H9 (cell line): ENCODE measurements around the gene MIGA2. TPM values are rescaled to one million over a fixed set of nuclear protein-coding genes. Genes with fewer than 3 reads are reported as not detected.

ENCODE experiments used
- DNase-seq: peaks from one replicate; pipeline ENCODE4 v3.0.0-alpha.2; 2017
- H2AFZ ChIP-seq: one replicate; pipeline ENCODE4 v1.6.1; 2013; ENCODE audit warnings: mild to moderate bottlenecking, low read length, control low read depth, moderate library complexity
- H2AK5ac ChIP-seq: 2 replicates; pipeline ENCODE4 v1.6.1; 2013; ENCODE audit warnings: low read length, control low read depth, mixed read lengths; ENCODE audit not compliant: insufficient read length
- H2BK120ac ChIP-seq: one replicate; pipeline ENCODE4 v1.6.1; 2013; ENCODE audit warnings: low read depth, mild to moderate bottlenecking, low read length, control low read depth, inconsistent platforms; ENCODE audit not compliant: poor library complexity, severe bottlenecking
- H2BK12ac ChIP-seq: 2 replicates; pipeline ENCODE4 v1.6.1; 2013; ENCODE audit warnings: low read length, control low read depth, mixed read lengths, low read depth; ENCODE audit not compliant: insufficient read length
- H2BK15ac ChIP-seq: 2 replicates; pipeline ENCODE4 v1.6.1; 2013; ENCODE audit warnings: low read depth, low read length, control low read depth
- H2BK20ac ChIP-seq: one replicate; pipeline ENCODE4 v1.6.1; 2013; ENCODE audit warnings: low read depth, mild to moderate bottlenecking, low read length, control low read depth, inconsistent platforms; ENCODE audit not compliant: poor library complexity, severe bottlenecking
- H2BK5ac ChIP-seq: 2 replicates; pipeline ENCODE4 v1.6.1; 2013; ENCODE audit warnings: low read length, control low read depth, mixed read lengths; ENCODE audit not compliant: insufficient read length
- H3K14ac ChIP-seq: 2 replicates; pipeline ENCODE4 v1.6.1; 2013; ENCODE audit warnings: low read length, control low read depth; ENCODE audit not compliant: insufficient read depth
- H3K18ac ChIP-seq: 2 replicates; pipeline ENCODE4 v1.6.1; 2013; ENCODE audit warnings: low read depth, mild to moderate bottlenecking, mixed read lengths, low read length, control low read depth; ENCODE audit not compliant: insufficient read length
- H3K23ac ChIP-seq: 2 replicates; pipeline ENCODE4 v1.6.1; 2013; ENCODE audit warnings: low read length, control low read depth, mixed read lengths, low read depth; ENCODE audit not compliant: insufficient read length
- H3K23me2 ChIP-seq: 2 replicates; pipeline ENCODE4 v1.6.1; 2013; ENCODE audit warnings: low read depth, mild to moderate bottlenecking, mixed read lengths, low read length, control low read depth; ENCODE audit not compliant: insufficient read length, poor library complexity, severe bottlenecking
- H3K27ac ChIP-seq: 2 replicates; pipeline ENCODE4 v1.5.1; 2013; ENCODE audit warnings: low read length, control low read depth, mixed read lengths, low read depth; ENCODE audit not compliant: insufficient read length
- H3K27me3 ChIP-seq: 2 replicates; pipeline ENCODE4 v1.6.1; 2013; ENCODE audit warnings: low read length, control low read depth, inconsistent platforms; ENCODE audit not compliant: insufficient read depth
- H3K4ac ChIP-seq: 2 replicates; pipeline ENCODE4 v1.6.1; 2013; ENCODE audit warnings: low read depth, mild to moderate bottlenecking, control low read depth, inconsistent platforms, low read length, moderate library complexity
- H3K4me1 ChIP-seq: 2 replicates; pipeline ENCODE4 v1.6.1; 2013; ENCODE audit warnings: low read length, control low read depth, inconsistent platforms; ENCODE audit not compliant: insufficient read depth
- H3K4me2 ChIP-seq: 2 replicates; pipeline ENCODE4 v1.6.1; 2013; ENCODE audit warnings: low read length, control low read depth, mixed read lengths; ENCODE audit not compliant: insufficient read length, insufficient read depth
- H3K56ac ChIP-seq: 2 replicates; pipeline ENCODE4 v1.6.1; 2013; ENCODE audit warnings: low read depth, mild to moderate bottlenecking, mixed read lengths, low read length, control low read depth; ENCODE audit not compliant: insufficient read length
- H3K79me1 ChIP-seq: 2 replicates; pipeline ENCODE4 v1.6.1; 2013; ENCODE audit warnings: low read depth, mild to moderate bottlenecking, moderate library complexity, low read length, control low read depth, inconsistent platforms; ENCODE audit not compliant: insufficient read depth, poor library complexity, severe bottlenecking
- H3K79me2 ChIP-seq: 2 replicates; pipeline ENCODE4 v1.6.1; 2013; ENCODE audit warnings: low read length, control low read depth, inconsistent platforms; ENCODE audit not compliant: insufficient read depth
- H3K9ac ChIP-seq: 2 replicates; pipeline ENCODE4 v1.6.1; 2013; ENCODE audit warnings: low read length, control low read depth, mixed read lengths; ENCODE audit not compliant: insufficient read length; ENCODE audit errors: extremely low read depth
- H3K9me3 ChIP-seq: one replicate; pipeline ENCODE4 v1.6.1; 2013; ENCODE audit warnings: low read depth, low read length, inconsistent platforms; ENCODE audit not compliant: control insufficient read depth
- H3T11ph ChIP-seq: one replicate; pipeline ENCODE4 v1.6.1; 2013; ENCODE audit warnings: mild to moderate bottlenecking, low read length, control low read depth, inconsistent platforms
- H4K20me1 ChIP-seq: one replicate; pipeline ENCODE4 v1.6.1; 2013; ENCODE audit not compliant: control insufficient read depth, insufficient read length, insufficient read depth
- H4K5ac ChIP-seq: 2 replicates; pipeline ENCODE4 v1.6.1; 2013; ENCODE audit warnings: low read depth, mild to moderate bottlenecking, mixed read lengths, low read length, control low read depth; ENCODE audit not compliant: insufficient read length
- H4K8ac ChIP-seq: replicated peaks from 2 replicates; pipeline ENCODE4 v1.6.1; 2013; ENCODE audit warnings: low read length, control low read depth, mixed read lengths, low read depth; ENCODE audit not compliant: insufficient read length
- H4K91ac ChIP-seq: 2 replicates; pipeline ENCODE4 v1.6.1; 2013; ENCODE audit warnings: low read depth, mild to moderate bottlenecking, moderate library complexity, mixed read lengths, low read length, control low read depth; ENCODE audit not compliant: insufficient read length
- H3K27ac Mint-ChIP-seq, 3 experiments: 2 replicates in 2 of 3; 3 replicates in 1 of 3; pipeline ENCODE4 v1.8.0; 2020 to 2021; ENCODE audit warnings: mixed read lengths in 3 of 3, mild to moderate bottlenecking in 1 of 3, moderate library complexity in 1 of 3
- H3K27me3 Mint-ChIP-seq: 2 replicates; pipeline ENCODE4 v1.8.0; 2021; ENCODE audit warnings: low read depth, mild to moderate bottlenecking, moderate library complexity, mixed read lengths
- H3K36me3 Mint-ChIP-seq, 3 experiments: 2 replicates in 2 of 3; 3 replicates in 1 of 3; pipeline ENCODE4 v1.8.0; 2020 to 2021; ENCODE audit warnings: low read depth in 3 of 3, mixed read lengths in 3 of 3; ENCODE audit not compliant: insufficient read depth in 1 of 3
- H3K4me1 Mint-ChIP-seq, 2 experiments: 2 replicates each; pipeline ENCODE4 v1.8.0; 2020; ENCODE audit warnings: mixed read lengths in 2 of 2
- H3K4me3 Mint-ChIP-seq, 2 experiments: 2 replicates in 1 of 2; 3 replicates in 1 of 2; pipeline ENCODE4 v1.8.0; 2020 to 2021; ENCODE audit warnings: mild to moderate bottlenecking in 2 of 2, mixed read lengths in 2 of 2, moderate library complexity in 1 of 2
- H3K9me3 Mint-ChIP-seq, 2 experiments: 2 replicates in 1 of 2; 3 replicates in 1 of 2; pipeline ENCODE4 v1.8.0; 2020; ENCODE audit warnings: mild to moderate bottlenecking in 2 of 2, mixed read lengths in 2 of 2, moderate library complexity in 1 of 2
- CTCF ChIP-seq: fragments of 200-600 bp; sonication (generic); conservative IDR thresholded peaks from 3 replicates; pipeline ENCODE4 v1.8.0; 2021; ENCODE audit warnings: antibody characterized with exemption, mild to moderate bottlenecking
- WGBS: extraction: QIAGEN DNeasy Blood & Tissue Kit; methylation state at CpG from one replicate; pipeline ENCODE4 v1.1.7; 2013; ENCODE audit warnings: missing lambda C conversion rate, low lambda C conversion rate, mixed read lengths; ENCODE audit not compliant: insufficient read length; ENCODE audit errors: extremely low coverage; 5-methylcytosine and 5-hydroxymethylcytosine counted together
- total RNA-seq: library from RNA; stranded (reverse); gene quantifications from 2 replicates; pipeline ENCODE4 v1.2.1, GENCODE V29; 2021

Gene MIGA2
- total RNA-seq, 1 experiment from 2014 or later, result 37.8 TPM

- Histone ChIP-seq H3K18ac (no peak overlapping the region), H3K79me2 (peaks cover 6% of the 10 kb centered on the region; the same call in 1 of the 2 replicates), H3K4me2 (peak overlapping the region; percentile 86), H2BK15ac (no peak overlapping the region), H3T11ph (no peak overlapping the region), H3K9ac (peak overlapping the region; percentile 39), H2BK20ac (no peak overlapping the region), H3K23ac (no peak overlapping the region), H3K27ac (no peak overlapping the region), H4K20me1 (peaks cover 2% of the 10 kb centered on the region), H2BK120ac (no peak overlapping the region), H3K14ac (no peak overlapping the region), H3K79me1 (peaks cover 2% of the 10 kb centered on the region), H2BK12ac (no peak overlapping the region), H4K91ac (no peak overlapping the region), H3K23me2 (peaks cover 12% of the 10 kb centered on the region), H2AFZ (no peak overlapping the region), H2BK5ac (no peak overlapping the region), H2AK5ac (no peak overlapping the region), H4K8ac (no peak overlapping the region), H3K4me1 (no peaks in the 10 kb centered on the region; the same call in 1 of the 2 replicates), H3K27me3 (no peaks in the 10 kb centered on the region), H3K9me3 (no peaks in the 10 kb centered on the region), H4K5ac (no peak overlapping the region), H3K56ac (no peak overlapping the region), H3K4ac (no peak overlapping the region)
- Mint-ChIP-seq H3K36me3 (peaks cover 5 to 10% (median 6%) of the 10 kb centered on the region in 3 experiments; a peak in 6 of 7 replicates), H3K9me3 (no peaks in the 10 kb centered on the region), H3K4me3 (peak overlapping the region; percentile 88 to 95), H3K27ac (peak overlapping the region; percentile 59 to 93 (median 77); a peak in 4 of 7 replicates), H3K4me1 (peaks cover 3 to 17% of the 10 kb centered on the region in 2 experiments), H3K27me3 (peaks cover 3% of the 10 kb centered on the region; the same call in 1 of the 2 replicates)
- DNase-seq, result no peak
- no peak for TF ChIP-seq CTCF
- no CpG with 5 or more reads among the region's 12 CpGs for WGBS
Measured at GRCh38 chr9:129080298-129080600, 43.8 kb downstream of the MIGA2 start.
